ENCODE data around the gene BAD. TPM values are rescaled to one million over a fixed set of nuclear protein-coding genes. Genes with fewer than 3 reads are reported as not detected.

BAD gene
- total and polyA plus RNA-seq, 10 donors = 27.0 to 67.3 (median 40.4) TPM

DNA sequence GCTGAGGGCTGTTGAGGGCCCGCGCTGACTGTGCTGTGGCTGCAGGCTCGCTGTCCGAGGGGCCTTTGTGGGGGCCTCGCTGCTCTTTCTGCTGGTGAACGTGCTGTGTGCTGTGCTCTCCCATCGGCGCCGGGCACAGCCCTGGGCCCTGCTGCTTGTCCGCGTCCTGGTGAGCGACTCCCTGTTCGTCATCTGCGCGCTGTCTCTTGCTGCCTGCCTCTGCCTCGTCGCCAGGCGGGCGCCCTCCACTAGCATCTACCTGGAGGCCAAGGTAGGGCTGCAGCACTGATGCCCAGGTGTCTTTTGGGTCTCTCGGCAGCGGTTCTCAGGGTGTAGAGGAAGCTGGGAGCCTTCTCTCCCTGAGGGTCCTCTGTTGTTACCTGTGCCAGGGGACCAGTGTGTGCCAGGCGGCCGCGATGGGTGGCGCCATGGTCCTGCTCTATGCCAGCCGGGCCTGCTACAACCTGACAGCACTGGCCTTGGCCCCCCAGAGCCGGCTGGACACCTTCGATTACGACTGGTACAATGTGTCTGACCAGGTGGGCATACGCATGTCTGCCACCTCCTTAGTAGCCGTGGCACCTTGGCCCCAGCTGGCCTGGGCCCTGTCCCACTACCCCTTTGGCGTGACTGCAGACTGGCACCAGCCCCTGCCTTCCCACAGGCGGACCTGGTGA lies 3.3 kb upstream of the BAD start:
- WGBS, 5 donors = 95 to 97% (median 96%) methylated on average over 27 to 33 of the region's 33 CpGs
- Histone ChIP-seq H3K4me1 (peaks cover 21 to 66% (median 51%) of the 10 kb centered on the region in 6 donors), H3K4me3 (no peak overlapping the region), H3K36me3 (peaks cover 0 to 25% (median 0%) of the 10 kb centered on the region in 6 donors), H3K27ac (no peak overlapping the region), H3K27me3 (replicated peaks in 1 of 7) (peaks cover 4 to 31% (median 23%) of the 10 kb centered on the region in 7 donors), H3K9me3 (no peaks in the 10 kb centered on the region)
- intact Hi-C loops (cut with DNase I; ENCODE audit: low total_unique reads) = no loop called here
- no peak for TF ChIP-seq POLR2AphosphoS5 (IDR thresholded peaks at IDR 0.05)
- TF ChIP-seq POLR2A (IDR thresholded peaks at IDR 0.05) = no peak
- TF ChIP-seq, protein P1, sequence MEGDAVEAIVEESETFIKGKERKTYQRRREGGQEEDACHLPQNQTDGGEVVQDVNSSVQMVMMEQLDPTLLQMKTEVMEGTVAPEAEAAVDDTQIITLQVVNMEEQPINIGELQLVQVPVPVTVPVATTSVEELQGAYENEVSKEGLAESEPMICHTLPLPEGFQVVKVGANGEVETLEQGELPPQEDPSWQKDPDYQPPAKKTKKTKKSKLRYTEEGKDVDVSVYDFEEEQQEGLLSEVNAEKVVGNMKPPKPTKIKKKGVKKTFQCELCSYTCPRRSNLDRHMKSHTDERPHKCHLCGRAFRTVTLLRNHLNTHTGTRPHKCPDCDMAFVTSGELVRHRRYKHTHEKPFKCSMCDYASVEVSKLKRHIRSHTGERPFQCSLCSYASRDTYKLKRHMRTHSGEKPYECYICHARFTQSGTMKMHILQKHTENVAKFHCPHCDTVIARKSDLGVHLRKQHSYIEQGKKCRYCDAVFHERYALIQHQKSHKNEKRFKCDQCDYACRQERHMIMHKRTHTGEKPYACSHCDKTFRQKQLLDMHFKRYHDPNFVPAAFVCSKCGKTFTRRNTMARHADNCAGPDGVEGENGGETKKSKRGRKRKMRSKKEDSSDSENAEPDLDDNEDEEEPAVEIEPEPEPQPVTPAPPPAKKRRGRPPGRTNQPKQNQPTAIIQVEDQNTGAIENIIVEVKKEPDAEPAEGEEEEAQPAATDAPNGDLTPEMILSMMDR (IDR thresholded peaks at IDR 0.05 in 8 of 11, conservative IDR thresholded peaks at IDR 0.05 in 3 of 11) = no peak
- DNase-seq = no peak

DNA sequence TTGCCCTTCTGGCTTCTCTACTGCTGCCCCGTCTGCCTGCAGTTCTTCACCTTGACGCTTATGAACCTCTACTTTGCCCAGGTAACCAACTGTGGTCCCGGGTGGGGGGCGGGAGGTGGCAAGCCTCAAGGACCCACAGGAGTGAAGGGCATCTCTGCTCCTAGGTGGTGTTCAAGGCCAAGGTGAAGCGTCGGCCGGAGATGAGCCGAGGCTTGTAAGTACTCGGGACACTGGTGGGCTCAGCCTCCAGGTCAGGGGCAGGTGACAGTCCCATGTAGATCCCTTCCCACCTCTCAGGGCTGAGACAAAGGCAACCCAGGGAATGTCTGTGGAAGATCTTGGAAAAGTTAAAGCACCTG lies 2.3 kb upstream of the BAD start:
- TF ChIP-seq, protein P1 (IDR thresholded peaks at IDR 0.05 in 8 of 11, conservative IDR thresholded peaks at IDR 0.05 in 3 of 11) = no peak
- no peak for TF ChIP-seq POLR2A (IDR thresholded peaks at IDR 0.05)
- TF ChIP-seq POLR2AphosphoS5 (IDR thresholded peaks at IDR 0.05) = no peak
- Histone ChIP-seq H3K4me1 (peaks cover 15 to 65% (median 41%) of the 10 kb centered on the region in 6 donors), H3K27me3 (replicated peaks in 1 of 7) (peaks cover 0 to 20% (median 13%) of the 10 kb centered on the region in 7 donors), H3K36me3 (peaks cover 0 to 34% (median 0%) of the 10 kb centered on the region in 6 donors), H3K27ac (no peak overlapping the region), H3K9me3 (no peaks in the 10 kb centered on the region), H3K4me3 (peak overlapping the region in 1 of 8 donors; percentile 89)
- peak; percentile 77 for DNase-seq
- intact Hi-C loops (cut with DNase I; ENCODE audit: low total_unique reads) = no loop called here
- 83 to 99% (median 91%) methylated on average over 9 of the region's 9 CpGs for WGBS, 5 donors

DNA sequence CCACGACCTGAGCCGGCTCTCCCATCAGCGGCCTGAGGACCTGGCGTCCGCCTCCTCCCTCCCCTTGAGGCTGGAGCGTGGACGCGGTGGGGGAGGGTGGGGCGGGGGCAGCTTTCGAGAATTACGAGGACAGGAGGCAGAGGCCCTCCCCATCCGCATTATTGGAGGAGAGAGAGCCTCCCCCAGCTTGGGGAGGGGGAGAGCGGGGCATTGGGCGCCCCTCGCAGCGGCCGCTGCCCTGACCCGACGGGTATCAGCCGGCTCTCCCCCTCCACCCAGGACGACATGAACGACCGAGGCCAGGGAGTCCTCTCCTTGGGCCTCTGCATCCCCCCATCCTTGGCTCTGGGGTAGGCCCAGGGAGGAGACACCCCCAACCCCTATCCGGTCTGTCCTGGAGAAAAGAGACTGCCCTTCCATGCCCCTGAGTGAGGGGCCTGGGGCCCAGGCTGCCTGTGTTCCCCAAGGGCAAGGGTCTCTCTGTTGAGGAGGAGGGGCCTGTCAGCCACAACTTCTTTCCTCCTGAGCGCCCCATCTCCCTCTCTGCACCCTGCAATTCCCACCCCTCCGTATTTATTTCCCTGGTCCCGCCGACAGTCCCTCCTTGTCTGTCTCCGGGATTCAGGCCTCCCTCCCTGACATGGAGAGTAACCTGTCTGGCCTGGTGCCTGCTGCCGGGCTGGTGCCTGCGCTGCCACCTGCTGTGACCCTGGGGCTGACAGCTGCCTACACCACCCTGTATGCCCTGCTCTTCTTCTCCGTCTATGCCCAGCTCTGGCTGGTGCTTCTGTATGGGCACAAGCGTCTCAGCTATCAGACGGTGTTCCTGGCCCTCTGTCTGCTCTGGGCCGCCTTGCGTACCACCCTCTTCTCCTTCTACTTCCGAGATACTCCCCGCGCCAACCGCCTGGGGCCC lies 1.7 kb upstream of the BAD start:
- Histone ChIP-seq H3K36me3 (peaks cover 0 to 41% (median 0%) of the 10 kb centered on the region in 6 donors), H3K4me3 (peak overlapping the region; percentile 69 to 96 (median 86)), H3K27ac (peak overlapping the region; percentile 90 to 100 (median 96)), H3K4me1 (peaks cover 15 to 58% (median 35%) of the 10 kb centered on the region in 6 donors), H3K9me3 (no peaks in the 10 kb centered on the region), H3K27me3 (replicated peaks in 1 of 7) (peaks cover 0 to 14% (median 7%) of the 10 kb centered on the region in 7 donors)
- 27 to 54% (median 33%) methylated on average over 21 to 40 of the region's 40 CpGs for WGBS, 5 donors
- intact Hi-C loops (cut with DNase I; ENCODE audit: low total_unique reads) = no loop called here
- TF ChIP-seq POLR2A (IDR thresholded peaks at IDR 0.05) (no peak), POLR2AphosphoS5 (IDR thresholded peaks at IDR 0.05) (peak in 1 of 3 donors; percentile 7)
- TF ChIP-seq, protein P1 (IDR thresholded peaks at IDR 0.05 in 8 of 11, conservative IDR thresholded peaks at IDR 0.05 in 3 of 11) = no peak
- peak; percentile 80 for DNase-seq

All from spleen (tissue), 11 donors.